ENCODE data around the gene RAD54L2. TPM values are rescaled to one million over a fixed set of nuclear protein-coding genes. Genes with fewer than 3 reads are reported as not detected.
"Not testable (repeated sequence)": the region's sequence is repeated elsewhere in the genome, so short reads cannot be mapped to it uniquely, and the experiment has no call there.

Gene RAD54L2
- total RNA-seq, 1 donor from 2014 or later = 37.6 TPM

DNA sequence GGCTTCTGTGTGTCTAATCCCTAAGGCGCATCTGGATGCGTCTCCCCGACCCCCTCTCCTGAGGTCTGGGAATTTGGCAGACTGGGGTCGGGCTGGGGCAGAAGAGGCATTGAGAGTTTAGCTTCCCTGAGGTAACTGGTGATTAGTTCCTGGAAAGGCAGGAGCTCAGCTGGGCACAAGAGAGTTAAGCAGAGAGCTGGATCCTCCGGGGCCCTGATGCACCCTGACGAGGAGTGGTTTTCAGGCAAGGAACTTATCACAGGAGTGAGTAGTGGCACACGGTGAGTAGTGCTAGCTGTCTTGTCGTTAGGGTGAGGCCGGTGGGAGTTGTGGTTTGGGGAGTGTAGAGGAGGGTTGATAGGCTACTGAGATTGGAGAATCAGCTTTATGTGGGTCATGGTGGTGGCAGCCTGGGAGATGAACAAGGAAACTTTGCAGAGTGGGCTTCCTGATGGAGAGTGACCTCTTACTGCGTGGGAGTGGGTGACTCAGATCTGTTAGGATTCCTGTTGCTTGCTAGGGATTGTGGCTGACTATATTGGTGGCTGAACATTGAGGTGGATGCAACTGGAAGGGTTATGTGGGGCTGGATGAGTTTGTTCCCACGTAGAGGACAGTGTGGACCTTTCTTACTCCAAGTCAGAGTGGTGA lies 897 bp downstream of the RAD54L2 start:
- peaks cover 14% of the 10 kb centered on the region for H3K4me1 Mint-ChIP-seq (ENCODE audit: unreplicated experiment)
- DNase-seq (ENCODE audit: extremely low spot score, unreplicated experiment) = no peak
- peak overlapping the region; percentile 92 for H3K4me3 Mint-ChIP-seq
- no peaks in the 10 kb centered on the region for H3K27me3 Mint-ChIP-seq
- H3K9me3 Mint-ChIP-seq = no peaks in the 10 kb centered on the region
- no peaks in the 10 kb centered on the region for H3K36me3 Mint-ChIP-seq
- H3K27ac Mint-ChIP-seq = peak overlapping the region; percentile 91
- no peak for TF ChIP-seq CTCF (conservative IDR thresholded peaks at IDR 0.05)

DNA sequence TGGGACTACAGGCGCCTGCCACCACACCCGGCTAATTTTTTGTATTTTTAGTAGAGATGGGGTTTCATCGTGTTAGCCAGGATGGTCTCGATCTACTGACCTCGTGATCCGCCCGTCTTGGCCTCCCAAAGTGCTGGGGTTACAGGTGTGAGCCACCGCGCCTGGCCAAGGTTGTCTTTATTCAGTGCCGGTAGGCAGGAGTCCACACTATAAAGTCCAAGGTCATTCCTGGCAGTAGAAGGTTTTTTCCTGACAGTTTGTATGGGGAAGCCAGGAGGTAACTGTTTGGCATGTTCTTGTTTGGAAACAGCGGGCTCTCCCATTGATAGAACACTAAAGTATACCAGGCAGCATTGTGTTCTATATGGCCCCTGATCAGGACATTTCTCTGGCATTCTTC lies 4.1 kb downstream of the RAD54L2 start:
- peaks cover 14% of the 10 kb centered on the region for H3K4me1 Mint-ChIP-seq (ENCODE audit: unreplicated experiment)
- H3K27me3 Mint-ChIP-seq; H3K36me3 Mint-ChIP-seq; H3K27ac Mint-ChIP-seq; DNase-seq (ENCODE audit: extremely low spot score, unreplicated experiment); H3K4me3 Mint-ChIP-seq; H3K9me3 Mint-ChIP-seq: not testable (repeated sequence)

- H3K4me1 Mint-ChIP-seq (ENCODE audit: unreplicated experiment) = peaks cover 12% of the 10 kb centered on the region
- no peak overlapping the region for H3K4me3 Mint-ChIP-seq
- no peaks in the 10 kb centered on the region for H3K36me3 Mint-ChIP-seq
- no peak for DNase-seq (ENCODE audit: extremely low spot score, unreplicated experiment)
- no peak for TF ChIP-seq CTCF (conservative IDR thresholded peaks at IDR 0.05)
- no peaks in the 10 kb centered on the region for H3K27me3 Mint-ChIP-seq
- H3K27ac Mint-ChIP-seq = no peak overlapping the region
- H3K9me3 Mint-ChIP-seq = no peaks in the 10 kb centered on the region
These were observed 5.7 kb downstream of the RAD54L2 start for GRCh38 chr3:51544011-51544775.

DNA sequence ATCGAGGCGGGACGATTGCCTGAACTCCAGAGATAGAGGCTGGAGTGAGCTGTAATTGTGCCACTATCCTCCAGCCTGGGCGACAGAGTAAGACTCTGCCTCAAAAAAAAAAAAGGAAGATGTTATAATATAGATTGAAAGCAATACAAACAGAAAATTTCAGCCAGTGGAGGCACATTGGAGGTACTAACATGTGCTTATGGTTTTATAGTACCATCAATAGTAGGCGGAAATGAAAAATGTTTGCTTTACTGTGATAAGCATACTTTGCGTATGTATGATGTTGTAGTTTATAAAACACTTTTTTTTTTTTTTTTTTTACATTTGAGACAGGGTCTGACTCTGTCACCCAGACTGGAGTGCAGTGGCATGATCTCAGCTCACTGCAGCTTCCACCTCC lies 8.8 kb downstream of the RAD54L2 start:
- no peaks in the 10 kb centered on the region for H3K9me3 Mint-ChIP-seq
- TF ChIP-seq CTCF (conservative IDR thresholded peaks at IDR 0.05) = no peak
- no peak overlapping the region for H3K4me3 Mint-ChIP-seq
- H3K4me1 Mint-ChIP-seq (ENCODE audit: unreplicated experiment) = no peaks in the 10 kb centered on the region
- no peaks in the 10 kb centered on the region for H3K27me3 Mint-ChIP-seq
- no peak overlapping the region for H3K27ac Mint-ChIP-seq
- H3K36me3 Mint-ChIP-seq = no peaks in the 10 kb centered on the region
- no peak for DNase-seq (ENCODE audit: extremely low spot score, unreplicated experiment)

DNA sequence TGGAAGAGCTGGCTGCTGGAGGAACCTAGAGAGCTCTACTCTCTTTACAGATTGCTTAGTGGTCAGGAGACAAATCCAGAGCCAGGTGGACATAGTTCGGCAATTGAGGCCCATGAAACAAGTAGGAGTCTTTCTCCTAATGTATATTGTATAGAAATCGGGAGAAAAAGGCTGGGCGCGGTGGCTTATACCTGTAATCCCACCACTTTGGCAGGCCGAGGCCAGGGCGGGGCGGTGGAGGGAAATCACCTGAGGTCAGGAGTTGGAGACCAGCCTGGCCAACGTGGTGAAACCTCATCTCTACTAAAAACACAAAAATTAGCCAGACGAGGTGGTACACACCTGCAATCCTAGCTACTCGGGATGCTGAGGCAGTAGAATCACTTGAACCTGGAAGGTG lies 10.8 kb downstream of the RAD54L2 start:
- Mint-ChIP-seq H3K4me1 (ENCODE audit: unreplicated experiment) (no peaks in the 10 kb centered on the region), H3K9me3 (no peaks in the 10 kb centered on the region), H3K36me3 (peaks cover 7% of the 10 kb centered on the region), H3K4me3 (no peak overlapping the region), H3K27me3 (no peaks in the 10 kb centered on the region), H3K27ac (no peak overlapping the region)
- no peak for DNase-seq (ENCODE audit: extremely low spot score, unreplicated experiment)
- no peak for TF ChIP-seq CTCF (conservative IDR thresholded peaks at IDR 0.05)

- Mint-ChIP-seq H3K36me3 (peaks cover 7% of the 10 kb centered on the region), H3K27me3 (no peaks in the 10 kb centered on the region), H3K4me3 (no peak overlapping the region), H3K27ac (peak overlapping the region; percentile 50), H3K4me1 (ENCODE audit: unreplicated experiment) (no peaks in the 10 kb centered on the region), H3K9me3 (no peaks in the 10 kb centered on the region)
- no peak for DNase-seq (ENCODE audit: extremely low spot score, unreplicated experiment)
- TF ChIP-seq CTCF (conservative IDR thresholded peaks at IDR 0.05) = no peak
These were observed 11.7 kb downstream of the RAD54L2 start for GRCh38 chr3:51550080-51550819.

Measured in type B pancreatic cell (in vitro differentiated cells).